HL-60 (cell line): ENCODE results near the gene HMGXB4.

Source experiments
- DNase-seq, 2 experiments: peaks; one replicate each; pipeline ENCODE4 v3.0.0-alpha.2; 2010 to 2020; ENCODE audit warnings: low read depth in 1 of 2, low spot score in 1 of 2
- H3K27ac ChIP-seq: fragments of 250-450 bp; sonication (Bioruptor Pico); replicated peaks from 2 replicates; pipeline ENCODE4 v1.5.1; 2020; ENCODE audit warnings: mild to moderate bottlenecking, moderate library complexity
- H3K27me3 ChIP-seq: fragments of 250-450 bp; sonication (Bioruptor Pico); 2 replicates; pipeline ENCODE4 v1.5.1; 2021; ENCODE audit warnings: mild to moderate bottlenecking, moderate library complexity; ENCODE audit not compliant: insufficient read depth, poor library complexity, severe bottlenecking
- H3K4me3 ChIP-seq: replicated peaks from 2 replicates; pipeline ENCODE4 v1.5.1; 2011; ENCODE audit warnings: mild to moderate bottlenecking, control low read depth, low read length; ENCODE audit not compliant: insufficient read depth
- CTCF ChIP-seq: IDR thresholded peaks from one replicate; pipeline ENCODE4 v1.5.1; 2011; ENCODE audit warnings: low read length, control low read depth, inconsistent platforms; ENCODE audit not compliant: insufficient read depth
- GABPA ChIP-seq: IDR thresholded peaks from 2 replicates; pipeline ENCODE4 v1.6.1; 2012; ENCODE audit warnings: low read depth
- POLR2AphosphoS5 ChIP-seq: IDR thresholded peaks from 2 replicates; pipeline ENCODE4 v1.6.1; 2012; ENCODE audit warnings: low read depth
- REST ChIP-seq: IDR thresholded peaks from 2 replicates; pipeline ENCODE4 v1.6.1; 2012; ENCODE audit warnings: low read depth; ENCODE audit not compliant: insufficient replicate concordance
- SPI1 ChIP-seq: IDR thresholded peaks from 2 replicates; pipeline ENCODE4 v1.6.1; 2012; ENCODE audit warnings: low read depth, mild to moderate bottlenecking, borderline replicate concordance

HMGXB4 gene

GRCh38 chr22:35324762-35325161 is 67.5 kb downstream of the HMGXB4 start:
- DNase-seq: no peak
- TF ChIP-seq GABPA: no peak
- TF ChIP-seq REST: no peak
- no peak for TF ChIP-seq POLR2AphosphoS5
- TF ChIP-seq SPI1: no peak
- TF ChIP-seq CTCF: no peak
- H3K27me3 ChIP-seq: no peaks in the 10 kb centered on the region
- H3K4me3 ChIP-seq: no peak overlapping the region
- H3K27ac ChIP-seq: no peak overlapping the region

- H3K27ac ChIP-seq: no peak overlapping the region
- no peak overlapping the region for H3K4me3 ChIP-seq
- TF ChIP-seq REST: no peak
- TF ChIP-seq GABPA: no peak
- no peak for TF ChIP-seq SPI1
- no peak for TF ChIP-seq POLR2AphosphoS5
- no peak for TF ChIP-seq CTCF
- no peak for DNase-seq
- no peaks in the 10 kb centered on the region for H3K27me3 ChIP-seq
Measured at GRCh38 chr22:35325209-35325608, 67.9 kb downstream of the HMGXB4 start.

GRCh38 chr22:35326854-35327562 is 69.7 kb downstream of the HMGXB4 start:
- H3K27me3 ChIP-seq: no peaks in the 10 kb centered on the region
- H3K27ac ChIP-seq: no peak overlapping the region
- no peak for DNase-seq
- no peak for TF ChIP-seq GABPA
- no peak for TF ChIP-seq POLR2AphosphoS5
- TF ChIP-seq CTCF: no peak
- TF ChIP-seq SPI1: no peak
- no peak for TF ChIP-seq REST
- H3K4me3 ChIP-seq: no peak overlapping the region
